GM10847 (cell line): ENCODE data around the gene PAK4.

Source experiments
- POLR2A ChIP-seq: IDR thresholded peaks from 2 replicates; pipeline ENCODE4 v1.6.1; 2011; ENCODE audit not compliant: insufficient read length; ENCODE audit errors: extremely low read depth

Gene PAK4

GRCh38 chr19:39174558-39175544, 49.3 kb downstream of the PAK4 start:
- TF ChIP-seq POLR2A = no peak

GRCh38 chr19:39175564-39175963, 50.0 kb downstream of the PAK4 start:
- TF ChIP-seq POLR2A = no peak

- TF ChIP-seq POLR2A = no peak
Observed at GRCh38 chr19:39177110-39177699, 51.6 kb downstream of the PAK4 start.

- no peak for TF ChIP-seq POLR2A
Observed at GRCh38 chr19:39177736-39178135, 52.1 kb downstream of the PAK4 start.

- no peak for TF ChIP-seq POLR2A
Observed at GRCh38 chr19:39178296-39179006, 52.9 kb downstream of the PAK4 start.

- no peak for TF ChIP-seq POLR2A
Observed at GRCh38 chr19:39179754-39180153, 54.2 kb downstream of the PAK4 start.

GRCh38 chr19:39180749-39181148, 55.2 kb downstream of the PAK4 start:
- no peak for TF ChIP-seq POLR2A

GRCh38 chr19:39181500-39182173, 56.1 kb downstream of the PAK4 start:
- no peak for TF ChIP-seq POLR2A

- TF ChIP-seq POLR2A = no peak
Observed at GRCh38 chr19:39182174-39182505, 56.6 kb downstream of the PAK4 start.

- no peak for TF ChIP-seq POLR2A
Observed at GRCh38 chr19:39183104-39183503, 57.5 kb downstream of the PAK4 start.

- no peak for TF ChIP-seq POLR2A
Observed at GRCh38 chr19:39186391-39186790, 60.8 kb downstream of the PAK4 start.

- no peak for TF ChIP-seq POLR2A
Observed at GRCh38 chr19:39187552-39187943, 62.0 kb downstream of the PAK4 start.

GRCh38 chr19:39188960-39189359, 63.4 kb downstream of the PAK4 start:
- no peak for TF ChIP-seq POLR2A

- no peak for TF ChIP-seq POLR2A
Observed at GRCh38 chr19:39190768-39191167, 65.2 kb downstream of the PAK4 start.

- no peak for TF ChIP-seq POLR2A
Observed at GRCh38 chr19:39192846-39193245, 67.3 kb downstream of the PAK4 start.
